ES-I3 (cell line): Measurements from ENCODE around the gene DYSF.

Source experiments
- H3K36me3 ChIP-seq: 2 replicates; pipeline ENCODE4 v1.6.1; 2013; ENCODE audit warnings: mild to moderate bottlenecking, low read length, control low read depth, moderate library complexity; ENCODE audit not compliant: insufficient read depth
- H3K4me1 ChIP-seq: 2 replicates; pipeline ENCODE4 v1.6.1; 2013; ENCODE audit warnings: mild to moderate bottlenecking, control low read depth, low read length; ENCODE audit not compliant: insufficient read depth
- H3K9ac ChIP-seq: 2 replicates; pipeline ENCODE4 v1.6.1; 2013; ENCODE audit warnings: low read depth, mild to moderate bottlenecking, low read length, moderate library complexity
- H3K9me3 ChIP-seq: 2 replicates; pipeline ENCODE4 v1.6.1; 2013; ENCODE audit warnings: mild to moderate bottlenecking, low read length, moderate library complexity; ENCODE audit not compliant: control insufficient read depth, insufficient read depth

DYSF gene

DNA sequence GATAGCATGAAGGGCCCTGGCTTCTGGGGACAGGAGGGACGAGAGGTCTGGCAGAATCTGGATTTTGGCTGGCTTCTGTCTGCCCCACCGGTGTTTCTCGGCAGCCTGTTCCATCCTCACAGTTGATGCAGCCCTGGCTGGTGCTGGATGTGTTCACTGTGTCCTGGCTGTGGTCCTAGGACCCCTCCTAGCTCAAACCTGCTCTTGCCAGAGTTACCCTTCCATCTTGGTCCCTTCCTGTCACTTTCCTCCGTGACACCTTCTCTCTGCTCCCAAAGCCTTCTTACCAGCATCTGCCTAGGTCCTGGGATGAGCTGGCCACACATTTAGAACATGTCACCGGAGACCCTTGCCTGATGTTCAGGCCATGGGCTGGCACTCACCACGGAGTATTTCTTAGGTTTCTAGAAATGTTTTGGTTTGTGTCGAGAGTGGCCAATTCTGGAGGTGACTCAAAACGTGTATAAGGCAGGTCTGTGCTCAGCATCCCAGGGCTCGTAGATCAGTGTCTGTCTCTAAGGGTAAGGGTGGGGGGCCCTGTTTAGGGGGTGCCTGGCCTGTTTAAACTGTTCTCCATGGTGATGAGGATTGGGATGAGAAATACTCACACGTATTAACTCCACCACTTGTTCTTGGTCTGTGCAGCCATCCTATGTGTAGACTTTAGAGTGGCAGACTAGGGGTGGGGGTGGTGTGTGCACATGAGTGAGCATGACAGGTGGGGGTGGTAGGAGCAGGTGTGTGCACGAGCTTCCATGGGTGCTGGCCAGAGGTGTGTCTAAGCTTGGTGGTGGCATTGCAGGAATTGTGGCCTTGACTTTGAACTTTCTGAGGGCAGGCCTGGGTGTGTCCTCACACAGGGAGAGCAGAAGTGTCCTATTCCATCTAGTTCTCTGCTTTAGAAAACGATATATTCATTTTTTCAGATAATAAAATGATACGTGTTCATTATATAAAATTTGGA is 162.7 kb downstream of the DYSF start:
- Histone ChIP-seq H3K4me1 (no peaks in the 10 kb centered on the region), H3K36me3 (no peaks in the 10 kb centered on the region), H3K9ac (no peak overlapping the region), H3K9me3 (no peaks in the 10 kb centered on the region)

GRCh38 chr2:71617266-71617665 is 163.9 kb downstream of the DYSF start:
- H3K9ac ChIP-seq, result no peak overlapping the region
- no peaks in the 10 kb centered on the region for H3K36me3 ChIP-seq
- no peaks in the 10 kb centered on the region for H3K9me3 ChIP-seq

GRCh38 chr2:71618327-71619113 is 165.2 kb downstream of the DYSF start:
- H3K9me3 ChIP-seq, result no peaks in the 10 kb centered on the region
- H3K36me3 ChIP-seq, result no peaks in the 10 kb centered on the region
- H3K4me1 ChIP-seq, result no peaks in the 10 kb centered on the region
- H3K9ac ChIP-seq, result no peak overlapping the region

More at GRCh38 chr2:71617266-71617665, 163.9 kb downstream of the DYSF start:
- no peaks in the 10 kb centered on the region for H3K4me1 ChIP-seq

DNA sequence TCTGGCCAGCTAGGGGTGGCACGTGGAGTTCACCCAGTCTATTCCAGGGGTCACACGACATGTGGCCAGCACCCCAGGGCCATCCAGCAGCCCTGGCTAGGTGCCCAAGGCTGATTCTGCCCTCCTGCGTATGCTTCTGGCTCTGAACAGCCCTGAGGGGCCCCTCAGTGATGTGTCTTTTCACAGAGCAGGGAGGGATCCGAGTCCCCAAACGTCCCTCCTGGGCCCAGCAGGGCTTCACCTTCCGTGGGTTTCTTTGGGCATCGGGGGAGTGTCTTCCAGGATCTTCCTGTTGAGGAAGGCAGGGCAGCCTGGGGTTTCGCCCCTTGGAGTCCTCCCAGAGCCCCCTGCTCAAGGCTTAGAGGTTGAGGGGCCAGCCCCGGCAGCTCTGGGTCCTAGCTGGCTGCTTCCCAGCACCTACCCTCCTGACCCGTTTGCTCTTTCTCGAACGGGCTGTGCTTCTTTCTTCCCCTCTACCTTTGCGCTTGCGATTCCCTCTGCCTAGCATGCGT is 165.9 kb downstream of the DYSF start:
- H3K4me1 ChIP-seq, result no peaks in the 10 kb centered on the region
- no peaks in the 10 kb centered on the region for H3K9me3 ChIP-seq
- H3K9ac ChIP-seq, result no peak overlapping the region
- H3K36me3 ChIP-seq, result no peaks in the 10 kb centered on the region

- no peaks in the 10 kb centered on the region for H3K4me1 ChIP-seq
- H3K9me3 ChIP-seq, result no peaks in the 10 kb centered on the region
- H3K36me3 ChIP-seq, result no peaks in the 10 kb centered on the region
- H3K9ac ChIP-seq, result no peak overlapping the region
Measured at GRCh38 chr2:71620116-71620515, 166.8 kb downstream of the DYSF start.

DNA sequence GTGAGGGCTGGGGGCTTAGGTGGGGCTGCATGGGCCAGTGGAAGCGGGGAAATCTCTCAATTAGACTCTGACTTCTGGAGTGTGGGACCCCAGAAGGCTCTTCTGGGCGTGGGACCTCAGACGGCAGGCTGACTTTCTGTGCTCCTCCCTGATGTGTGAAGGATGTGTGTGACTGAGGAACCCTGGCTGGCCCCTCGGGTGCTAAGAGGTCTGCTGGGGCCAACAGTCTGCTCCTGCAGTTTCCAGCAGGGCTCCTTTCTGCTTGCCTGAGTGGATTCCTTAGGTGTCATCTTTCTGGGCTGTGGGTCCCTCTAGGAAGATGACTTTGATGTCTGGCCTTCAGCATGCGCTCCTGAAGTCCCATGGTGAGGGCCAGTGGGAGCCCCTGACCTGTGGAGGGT is 167.5 kb downstream of the DYSF start:
- Histone ChIP-seq H3K9me3 (no peaks in the 10 kb centered on the region), H3K36me3 (no peaks in the 10 kb centered on the region), H3K4me1 (no peaks in the 10 kb centered on the region), H3K9ac (no peak overlapping the region)

DNA sequence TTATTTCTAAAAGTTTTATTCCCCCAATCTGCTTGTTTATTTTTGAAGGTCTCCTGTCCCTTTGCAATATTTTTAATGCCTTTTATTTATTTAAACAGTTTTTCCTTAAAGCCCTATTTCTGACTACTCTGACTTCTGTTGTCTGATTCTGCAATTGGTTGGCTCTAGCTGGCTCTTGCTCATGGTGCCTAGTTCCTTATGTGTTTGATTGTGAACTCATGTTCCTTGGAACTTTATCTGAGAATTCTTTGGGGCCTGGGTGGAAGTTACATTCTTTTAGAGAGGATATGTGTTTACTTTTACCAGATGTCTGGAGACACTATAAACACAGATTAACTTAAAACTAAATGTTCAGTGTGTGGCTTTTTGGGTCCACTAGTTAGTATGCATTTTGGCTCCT is 175.9 kb downstream of the DYSF start:
- no peak overlapping the region for H3K9ac ChIP-seq
- peaks cover 6% of the 10 kb centered on the region; the same call in 1 of the 2 replicates for H3K4me1 ChIP-seq

GRCh38 chr2:71629771-71630453 is 176.6 kb downstream of the DYSF start:
- H3K9me3 ChIP-seq, result no peaks in the 10 kb centered on the region
- no peaks in the 10 kb centered on the region for H3K36me3 ChIP-seq
- H3K9ac ChIP-seq, result no peak overlapping the region
- H3K4me1 ChIP-seq, result peaks cover 6% of the 10 kb centered on the region; the same call in 1 of the 2 replicates

More for the DNA sequence above, 175.9 kb downstream of the DYSF start:
- H3K36me3 ChIP-seq, result no peaks in the 10 kb centered on the region
- no peaks in the 10 kb centered on the region for H3K9me3 ChIP-seq

DNA sequence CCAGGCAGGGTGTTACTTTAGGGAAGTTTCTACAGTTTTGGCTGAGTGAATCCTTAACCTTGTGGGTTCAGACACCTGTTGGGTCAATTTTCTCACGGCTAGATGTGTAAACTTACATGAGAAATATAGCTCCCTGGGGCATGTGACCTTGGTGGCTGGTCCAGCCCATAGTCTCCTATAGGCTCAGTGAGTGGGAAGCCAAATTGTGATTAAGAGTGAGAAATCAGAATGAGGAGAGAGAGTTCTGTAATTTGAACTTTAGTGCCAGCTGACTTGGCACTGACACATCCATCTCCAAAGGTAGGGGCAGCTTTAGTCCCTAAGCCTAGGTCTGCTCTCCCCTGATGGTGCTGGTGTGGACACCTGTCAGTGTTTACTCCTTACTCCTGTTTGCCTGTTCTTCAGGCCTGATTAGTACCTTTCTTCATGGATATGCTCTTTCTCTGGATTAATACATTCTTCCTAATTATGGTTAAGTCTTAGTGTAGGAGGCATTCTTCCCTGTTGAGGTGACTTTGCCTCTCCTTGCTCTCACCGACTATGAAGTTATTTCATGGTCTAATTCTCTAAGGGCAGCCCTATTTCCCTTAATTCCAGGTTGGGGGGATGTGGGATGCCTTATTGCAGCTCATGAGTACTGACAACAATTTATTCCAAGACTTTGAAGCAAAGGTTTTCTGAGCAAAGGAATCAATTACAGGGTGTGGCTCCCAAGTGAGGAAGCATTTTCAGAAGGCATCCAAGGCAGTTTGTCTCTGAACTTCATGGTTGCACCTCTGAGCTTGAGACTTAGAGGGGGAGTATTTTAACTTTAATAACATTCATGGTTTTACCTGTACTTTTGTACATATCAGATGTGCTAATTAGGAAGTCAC is 177.3 kb downstream of the DYSF start:
- Histone ChIP-seq H3K9me3 (no peaks in the 10 kb centered on the region), H3K9ac (no peak overlapping the region), H3K4me1 (peaks cover 6% of the 10 kb centered on the region; the same call in 1 of the 2 replicates), H3K36me3 (no peaks in the 10 kb centered on the region)

GRCh38 chr2:71631411-71631931 is 178.1 kb downstream of the DYSF start:
- H3K9ac ChIP-seq, result peak overlapping the region; percentile 14; the same call in 1 of the 2 replicates
- peaks cover 6% of the 10 kb centered on the region; the same call in 1 of the 2 replicates for H3K4me1 ChIP-seq
- no peaks in the 10 kb centered on the region for H3K36me3 ChIP-seq
- no peaks in the 10 kb centered on the region for H3K9me3 ChIP-seq

DNA sequence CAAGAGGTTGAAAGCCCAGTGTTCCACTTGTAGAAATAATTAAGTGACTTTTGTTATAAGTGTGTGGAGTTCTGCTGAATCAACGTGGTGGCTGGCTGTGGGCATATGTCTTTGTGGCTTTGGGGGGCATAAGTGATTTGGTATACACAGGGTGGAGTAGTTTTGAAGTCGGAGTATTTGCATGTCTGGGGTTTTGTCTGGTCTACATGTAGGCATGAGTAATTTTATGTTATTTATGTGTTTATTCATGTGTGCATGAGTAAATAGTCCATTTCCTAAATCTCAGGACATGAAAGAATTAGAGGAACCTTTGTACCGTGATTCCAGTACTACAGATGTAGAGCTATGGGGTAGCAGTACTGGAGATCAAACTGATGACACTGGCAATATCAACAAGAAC is 179.7 kb downstream of the DYSF start:
- Histone ChIP-seq H3K36me3 (no peaks in the 10 kb centered on the region), H3K9me3 (no peaks in the 10 kb centered on the region), H3K4me1 (peaks cover 6% of the 10 kb centered on the region; the same call in 1 of the 2 replicates), H3K9ac (no peak overlapping the region)

GRCh38 chr2:71634567-71634966 is 181.2 kb downstream of the DYSF start:
- H3K9me3 ChIP-seq, result no peaks in the 10 kb centered on the region
- no peak overlapping the region for H3K9ac ChIP-seq
- H3K4me1 ChIP-seq, result peaks cover 6% of the 10 kb centered on the region; the same call in 1 of the 2 replicates
- no peaks in the 10 kb centered on the region for H3K36me3 ChIP-seq

DNA sequence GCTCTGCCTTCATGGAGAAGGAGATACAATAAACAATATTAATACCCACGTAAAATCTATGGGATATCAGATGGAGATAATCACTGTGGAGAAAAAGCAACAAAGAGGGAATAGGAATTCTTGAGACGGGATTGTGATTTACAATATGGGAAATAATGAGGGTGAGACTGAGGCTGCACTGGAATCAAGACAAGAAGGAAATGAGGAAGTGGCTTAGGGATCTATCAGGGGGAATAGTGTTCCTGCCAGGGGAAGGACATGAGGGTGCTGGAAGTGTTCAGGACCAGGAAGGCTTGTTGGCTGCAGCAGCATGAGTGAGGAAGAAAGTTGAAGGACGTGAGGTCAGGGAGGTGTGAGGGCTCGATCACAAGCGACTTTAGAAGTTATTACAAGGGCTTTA is 182.4 kb downstream of the DYSF start:
- Histone ChIP-seq H3K36me3 (no peaks in the 10 kb centered on the region), H3K9me3 (no peaks in the 10 kb centered on the region), H3K4me1 (peaks cover 6% of the 10 kb centered on the region; the same call in 1 of the 2 replicates), H3K9ac (no peak overlapping the region)
